Left kidney (tissue), 2 donors: ENCODE measurements around the gene SNX27. TPM values are rescaled to one million over a fixed set of nuclear protein-coding genes. Genes with fewer than 3 reads are reported as not detected.
"Not testable (repeated sequence)": the region's sequence is repeated elsewhere in the genome, so short reads cannot be mapped to it uniquely, and the experiment has no call there.

ENCODE experiments used
- DNase-seq: peaks from one replicate; pipeline ENCODE4 v3.0.0-alpha.2; 2013
- polyA plus RNA-seq: library from polyadenylated mRNA; unstranded; fragments of 120-200 nt; gene quantifications from one replicate; pipeline ENCODE4 v1.2.1, GENCODE V29; 2013; ENCODE audit not compliant: insufficient read length

Gene SNX27
- polyA plus RNA-seq, 1 donor = 29.5 TPM

DNA sequence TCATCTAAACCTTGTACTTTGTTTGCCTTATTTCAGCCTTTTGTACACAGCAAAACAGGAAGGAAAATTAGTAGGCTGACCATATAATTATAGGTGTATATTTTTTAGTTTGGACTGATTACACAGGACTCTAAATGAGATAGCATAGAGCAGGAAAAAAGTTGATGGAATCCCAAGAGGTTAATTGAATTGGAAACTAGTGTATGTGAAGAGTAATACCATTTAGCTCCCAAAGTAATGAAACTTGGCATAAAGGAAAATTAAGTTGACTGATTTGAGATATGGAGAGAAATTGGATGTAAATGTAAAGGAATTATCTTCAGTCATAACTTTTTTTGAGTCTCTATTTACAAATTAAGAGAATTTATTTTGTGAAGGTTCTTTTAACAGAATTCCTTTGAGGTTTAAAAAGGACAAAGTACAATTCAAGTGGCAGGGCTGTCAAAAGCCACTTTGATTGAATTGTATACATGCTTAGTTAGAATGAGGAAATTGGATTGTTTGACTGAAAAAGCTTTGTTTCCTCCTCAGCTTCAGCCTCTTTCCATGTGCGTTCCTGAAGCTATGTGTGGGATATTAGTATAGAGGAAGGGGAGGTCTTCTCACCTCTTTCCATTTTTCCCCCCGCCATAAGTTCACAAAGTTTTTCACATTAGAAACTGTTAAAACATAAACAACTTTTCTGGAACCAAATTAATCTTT lies 26.4 kb downstream of the SNX27 start:
- no peak for DNase-seq

DNA sequence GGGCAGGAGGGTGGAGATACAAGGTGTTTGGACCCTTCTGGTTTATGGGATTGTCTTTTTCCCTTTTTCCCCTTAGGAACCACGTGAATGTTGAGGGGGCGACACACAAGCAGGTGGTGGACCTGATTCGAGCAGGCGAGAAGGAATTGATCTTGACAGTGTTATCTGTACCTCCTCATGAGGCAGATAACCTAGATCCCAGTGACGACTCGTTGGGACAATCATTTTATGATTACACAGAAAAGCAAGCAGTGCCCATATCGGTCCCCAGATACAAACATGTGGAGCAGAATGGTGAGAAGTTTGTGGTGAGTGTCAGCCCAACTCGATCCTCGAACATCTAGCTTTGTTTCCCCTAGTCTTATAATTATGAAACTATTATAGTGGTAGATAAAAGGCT lies 27.0 kb downstream of the SNX27 start:
- no peak for DNase-seq

DNA sequence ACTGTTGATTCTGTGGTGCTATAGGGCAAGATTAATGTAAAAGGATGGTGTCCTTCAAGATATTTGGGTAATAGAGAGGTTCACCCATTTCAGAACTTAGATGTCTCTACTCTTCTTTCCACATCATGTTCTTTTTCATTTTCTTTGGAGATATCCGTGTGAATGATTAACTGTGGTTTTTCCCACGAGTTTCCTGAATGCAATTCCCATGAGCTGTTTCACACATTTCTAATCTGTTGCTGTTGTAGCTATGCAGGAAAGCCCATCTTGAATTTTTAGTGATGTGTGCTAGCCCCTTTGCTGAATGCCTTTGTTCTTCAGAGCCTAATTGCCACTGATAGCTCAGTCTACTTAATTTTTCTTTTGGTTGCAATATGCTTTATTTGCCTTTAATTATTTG lies 27.6 kb downstream of the SNX27 start:
- no peak for DNase-seq

DNA sequence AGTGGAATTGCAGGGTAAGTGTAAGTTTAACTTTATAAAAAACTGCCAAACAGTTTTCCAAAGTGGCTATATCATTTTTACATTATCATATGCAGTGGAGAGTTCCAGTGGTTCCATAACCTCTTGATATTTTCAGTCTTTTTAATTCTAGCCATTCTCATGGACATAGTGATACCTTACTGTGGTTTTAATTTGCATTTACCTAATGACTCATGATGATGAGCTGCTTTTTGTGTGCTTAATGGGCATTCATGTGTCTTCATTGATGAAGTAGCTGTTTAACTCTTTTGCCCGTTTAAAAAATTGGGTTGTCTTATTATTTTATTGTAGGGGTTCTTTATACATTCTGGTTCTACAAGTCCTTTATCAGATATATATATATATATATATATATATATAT lies 29.4 kb downstream of the SNX27 start:
- DNase-seq = no peak

DNA sequence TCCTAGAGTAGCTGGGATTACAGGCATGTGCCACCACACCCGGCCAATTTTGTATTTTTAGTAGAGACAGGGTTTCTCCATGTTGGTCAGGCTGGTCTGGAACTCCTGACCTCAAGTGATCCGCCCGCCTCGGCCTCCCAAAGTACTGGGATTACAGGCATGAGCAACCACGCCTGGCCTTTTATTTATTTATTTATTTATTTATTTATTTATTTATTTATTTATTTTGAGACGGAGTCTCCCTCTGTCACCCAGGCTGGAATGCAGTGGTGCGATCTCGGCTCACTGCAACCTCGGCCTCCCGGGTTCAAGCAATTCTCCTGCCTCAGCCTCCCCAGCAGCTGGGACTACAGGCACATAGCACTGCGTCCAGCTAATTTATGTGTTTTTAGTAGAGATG lies 31.2 kb downstream of the SNX27 start:
- DNase-seq = not testable (repeated sequence)

DNA sequence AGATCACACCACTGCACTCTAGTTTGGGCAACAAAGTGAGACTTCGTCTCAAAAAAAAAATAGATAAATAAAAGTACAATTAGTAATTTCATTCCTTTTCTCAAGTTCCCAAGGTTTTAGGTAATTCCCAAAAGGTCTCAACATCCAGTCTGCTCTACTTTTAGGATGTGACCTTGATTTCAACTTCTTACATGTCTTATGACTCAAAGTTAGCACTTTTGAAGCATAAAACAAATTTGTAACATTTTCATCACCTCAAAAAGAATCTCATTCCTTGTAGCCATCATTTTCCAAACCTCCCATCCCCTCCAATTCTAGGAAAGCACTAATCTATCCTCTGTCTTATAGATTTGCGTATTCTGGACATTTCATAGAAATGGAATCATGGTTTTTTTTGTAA lies 32.2 kb downstream of the SNX27 start:
- DNase-seq = no peak

DNA sequence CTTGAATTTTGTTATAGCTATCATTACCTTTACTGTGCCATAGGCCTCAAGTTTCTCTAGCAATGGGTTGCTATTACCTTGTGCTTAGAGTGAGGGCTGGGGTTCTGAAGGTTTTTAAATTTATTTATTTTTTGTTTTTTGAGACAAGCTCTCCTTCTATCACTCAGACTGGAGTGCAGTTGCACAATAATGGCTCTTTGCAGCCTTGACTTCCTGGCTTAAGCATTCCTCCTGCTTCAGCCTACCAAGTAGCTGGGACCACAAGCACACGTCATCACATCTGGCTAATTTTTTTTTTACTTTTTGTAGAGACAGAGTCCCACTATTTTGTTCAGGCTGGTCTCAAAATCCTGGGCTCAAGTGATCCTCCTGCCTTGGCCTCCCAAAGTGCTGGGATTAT lies 41.5 kb downstream of the SNX27 start:
- no peak for DNase-seq

DNA sequence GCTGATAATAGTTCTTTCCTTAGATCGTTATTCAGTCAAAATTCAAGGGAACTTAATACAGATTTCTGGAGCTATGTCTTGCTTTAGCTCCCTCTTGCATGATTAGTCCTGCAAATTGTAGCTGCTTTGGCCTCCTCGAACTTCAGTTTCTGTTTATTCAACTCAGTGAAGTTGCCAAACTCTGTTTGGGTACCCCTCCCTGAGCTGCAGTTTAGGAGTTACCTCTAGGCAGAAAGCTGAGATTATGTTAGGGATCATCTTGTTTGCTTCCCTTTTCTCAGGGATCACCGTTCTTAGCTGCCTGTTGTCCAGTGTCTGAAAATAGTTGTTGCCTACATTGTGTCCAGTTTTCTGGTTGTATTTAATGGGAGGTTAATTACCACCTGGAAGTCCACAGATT lies 43.5 kb downstream of the SNX27 start:
- no peak for DNase-seq

DNA sequence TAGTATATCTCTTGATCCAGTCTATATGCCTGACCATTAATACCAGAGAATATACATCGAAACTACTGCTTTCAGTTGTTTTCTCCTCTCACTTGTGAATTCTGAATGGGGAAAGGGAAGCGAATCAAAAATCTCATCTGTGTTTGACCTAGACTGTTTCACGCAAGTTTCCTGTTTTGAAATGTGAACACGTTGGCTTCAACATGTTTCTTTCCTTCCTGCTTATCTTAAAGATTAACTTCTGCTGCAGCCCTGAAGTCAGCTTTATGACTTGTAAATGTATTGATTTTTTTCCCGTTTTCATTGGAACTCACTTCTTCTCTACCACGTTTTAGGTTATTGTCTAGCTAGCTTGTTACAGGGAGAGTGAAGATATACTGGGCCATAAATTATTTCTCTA lies 49.9 kb downstream of the SNX27 start:
- DNase-seq = no peak

DNA sequence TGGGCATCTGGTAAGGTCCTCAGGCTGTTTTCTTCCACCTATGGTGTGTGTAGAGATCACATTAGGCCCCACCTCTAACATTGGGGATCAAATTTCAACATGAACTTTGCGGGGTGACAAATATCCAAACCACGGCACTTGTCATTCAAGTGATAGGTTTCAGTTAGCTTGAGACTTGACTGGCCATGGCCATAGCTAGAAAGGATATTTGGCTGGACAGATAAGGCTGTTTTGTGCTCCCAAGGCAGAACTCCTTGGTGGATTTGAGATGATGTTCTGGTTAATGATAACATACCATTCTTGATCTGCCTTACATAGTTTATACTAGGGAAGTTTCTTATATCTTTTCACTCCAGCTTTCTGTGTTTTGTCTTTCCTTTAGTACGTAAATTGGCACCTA lies 56.2 kb downstream of the SNX27 start:
- DNase-seq = no peak

DNA sequence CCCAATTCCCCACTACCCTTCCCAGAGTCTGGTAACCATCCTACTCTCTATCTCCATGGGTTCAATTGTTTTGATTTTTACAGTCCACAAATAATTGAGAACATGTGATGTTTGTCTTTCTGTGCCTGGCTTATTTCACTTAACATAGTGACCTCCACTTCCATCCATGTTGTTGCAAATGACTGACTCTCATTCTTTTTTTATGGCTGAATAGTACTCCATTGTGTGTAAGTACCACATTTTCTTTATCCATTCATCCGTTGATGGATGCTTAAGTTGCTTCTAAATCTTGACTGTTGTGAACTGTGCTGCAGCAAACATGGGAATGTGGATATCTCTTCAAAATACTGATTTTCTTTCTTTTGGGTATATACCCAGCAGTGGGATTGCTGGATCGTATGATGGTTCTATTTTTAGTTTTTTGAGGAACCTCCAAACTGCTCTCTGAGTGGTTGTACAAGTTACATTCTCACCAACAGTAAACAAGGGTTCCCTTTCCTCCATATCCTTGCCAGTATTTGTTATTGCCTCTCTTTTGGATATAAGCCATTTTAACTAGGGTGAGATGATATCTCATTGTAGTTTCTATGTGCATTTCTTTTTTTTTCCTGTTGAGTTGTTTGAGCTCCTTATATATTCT lies 58.3 kb downstream of the SNX27 start:
- not testable (repeated sequence) for DNase-seq

DNA sequence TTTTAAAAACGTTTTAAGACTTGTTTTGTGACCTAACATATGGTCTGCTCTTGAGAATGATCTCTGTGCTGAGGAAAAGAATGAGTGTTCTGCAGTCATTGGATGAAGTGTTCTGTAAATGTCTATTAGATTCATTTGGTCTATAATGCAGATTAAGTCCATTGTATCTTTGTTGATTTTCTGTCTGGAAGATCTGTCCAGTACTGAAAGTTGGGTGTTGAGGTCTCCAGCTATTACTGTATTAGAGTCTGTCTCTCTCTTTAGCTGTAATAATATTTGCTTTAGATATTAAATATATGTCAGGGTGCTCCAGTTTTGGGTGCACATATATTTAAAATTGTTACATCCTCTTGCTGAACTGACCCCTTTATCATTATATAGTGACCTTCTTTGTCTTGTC lies 61.6 kb downstream of the SNX27 start:
- no peak for DNase-seq

DNA sequence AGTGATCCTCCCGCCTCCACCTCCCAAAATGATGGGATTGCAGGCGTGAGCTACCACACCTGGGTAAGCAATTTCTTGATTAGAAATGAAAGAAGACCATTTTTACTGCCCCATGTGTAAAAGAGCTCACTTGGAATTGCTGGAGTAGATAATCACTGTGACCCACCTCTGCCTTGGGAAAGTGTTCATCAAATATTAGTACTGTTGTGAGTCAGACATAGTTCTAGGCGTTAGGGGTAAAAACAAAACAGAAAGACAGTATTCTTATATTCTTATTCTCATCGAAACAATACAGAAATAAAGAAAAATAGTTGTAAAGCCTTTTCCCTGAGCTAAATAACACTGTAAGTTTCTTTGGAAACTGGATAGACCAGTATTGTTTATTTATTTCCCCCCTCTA lies 68.5 kb downstream of the SNX27 start:
- DNase-seq = no peak

DNA sequence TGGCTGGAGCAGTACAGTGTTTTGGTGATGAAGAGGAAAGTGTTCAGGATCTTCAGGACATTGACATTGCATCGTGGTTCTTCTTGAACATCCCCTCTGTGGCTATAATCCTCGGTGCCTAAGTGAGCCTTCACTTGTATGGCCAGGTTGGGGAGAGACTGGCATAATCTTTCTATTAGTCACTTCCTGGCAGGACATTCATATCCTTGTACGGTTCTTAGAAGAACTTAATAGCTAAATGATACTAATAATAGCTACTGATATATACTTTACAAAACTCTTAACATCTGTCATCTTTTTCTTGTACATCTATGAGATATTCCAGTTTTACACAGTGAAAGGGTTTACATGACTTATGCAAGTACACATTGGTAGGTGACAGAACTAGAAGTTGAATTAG lies 69.0 kb downstream of the SNX27 start:
- DNase-seq = no peak

DNA sequence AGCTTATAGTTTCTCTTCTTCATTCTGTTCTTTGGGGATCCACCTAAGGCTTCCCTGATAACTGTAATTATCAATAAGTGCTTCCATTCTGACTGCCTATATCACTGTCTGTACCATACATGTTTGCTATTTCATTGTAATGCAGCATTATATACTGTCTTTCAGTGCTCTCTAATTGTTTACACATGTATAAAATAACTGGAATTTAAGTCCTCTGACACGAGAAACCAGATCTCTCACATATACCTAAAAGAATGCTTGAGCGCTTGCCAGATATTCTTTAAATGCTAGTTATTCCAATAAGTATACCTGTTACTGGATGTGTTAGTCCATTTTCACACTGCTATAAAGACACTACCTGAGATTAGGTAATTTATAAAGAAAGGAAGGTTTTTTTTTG lies 70.1 kb downstream of the SNX27 start:
- no peak for DNase-seq

DNA sequence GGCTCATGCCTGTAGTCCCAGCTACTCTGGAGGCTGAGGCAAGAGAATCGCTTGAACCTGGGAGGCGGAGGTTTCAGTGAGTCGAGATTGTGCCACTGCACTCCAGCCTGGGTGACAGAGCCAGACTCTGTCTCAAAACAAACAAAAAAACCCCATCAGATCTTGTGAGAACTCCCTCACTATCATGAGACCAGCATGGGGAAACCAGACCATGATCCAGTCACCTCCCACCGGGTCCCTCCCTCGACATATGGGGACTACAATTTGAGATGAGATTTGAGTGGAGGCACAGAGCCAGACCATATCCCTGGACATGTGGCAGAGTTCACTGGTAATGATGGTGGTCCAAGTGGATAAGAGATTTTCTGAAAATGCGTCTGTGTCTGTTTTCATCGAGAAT lies 71.1 kb downstream of the SNX27 start:
- DNase-seq = not testable (repeated sequence)

DNA sequence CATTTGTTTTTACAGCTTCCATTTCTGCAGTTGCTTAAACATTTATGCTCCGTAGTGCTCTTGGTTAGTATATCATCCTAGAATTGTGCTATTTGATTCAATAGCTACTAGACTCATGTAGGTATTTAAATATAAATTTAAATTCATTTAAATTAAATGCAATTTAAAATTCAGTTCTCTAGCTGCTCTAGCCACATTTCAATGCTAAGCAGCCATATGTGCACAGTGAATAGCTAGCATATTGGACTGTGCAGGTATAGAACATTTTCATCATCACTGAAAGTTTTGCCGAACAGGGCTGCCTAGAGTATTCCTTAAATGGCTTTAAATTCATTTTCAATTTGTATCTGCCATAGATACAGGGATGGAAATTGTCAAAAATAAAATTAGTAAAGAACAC lies 72.3 kb downstream of the SNX27 start:
- DNase-seq = no peak

DNA sequence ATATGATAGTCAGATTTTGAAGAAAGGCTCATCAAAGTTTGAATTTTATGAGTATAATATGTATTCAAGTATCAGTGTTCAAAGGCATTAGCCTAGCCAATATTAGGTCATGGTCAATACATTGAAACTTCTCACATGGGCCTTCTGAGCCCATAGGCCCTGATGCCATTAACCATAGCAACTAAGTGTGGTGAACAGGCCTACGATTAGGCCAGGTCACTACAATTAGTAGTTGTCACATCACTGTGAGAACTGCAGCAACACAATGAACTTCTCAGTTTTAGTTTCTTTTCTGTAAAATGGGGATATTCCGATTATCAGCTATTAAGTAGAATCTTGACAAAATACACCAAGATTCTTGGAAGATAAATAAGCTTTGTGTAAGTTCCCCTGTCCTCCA lies 74.7 kb downstream of the SNX27 start:
- no peak for DNase-seq

DNA sequence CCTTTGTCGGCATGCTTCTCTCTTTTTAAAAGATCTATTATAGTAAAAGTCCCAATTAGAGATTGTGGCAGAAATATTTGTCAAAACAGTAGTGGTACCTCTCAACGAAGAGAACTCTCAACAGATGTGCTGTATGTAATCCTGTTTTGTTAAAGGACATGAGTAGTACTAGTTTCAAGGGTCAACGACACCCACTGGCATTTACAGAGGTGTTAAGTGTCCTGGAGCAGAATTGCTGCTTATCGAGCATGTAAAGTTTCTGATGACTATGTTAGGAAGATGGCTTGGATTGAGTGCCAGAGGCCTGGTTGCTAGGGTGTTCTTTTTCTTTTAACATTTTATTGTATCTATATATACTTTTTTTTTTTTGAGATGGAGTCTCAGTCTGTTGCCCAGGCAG lies 77.6 kb downstream of the SNX27 start:
- no peak for DNase-seq

DNA sequence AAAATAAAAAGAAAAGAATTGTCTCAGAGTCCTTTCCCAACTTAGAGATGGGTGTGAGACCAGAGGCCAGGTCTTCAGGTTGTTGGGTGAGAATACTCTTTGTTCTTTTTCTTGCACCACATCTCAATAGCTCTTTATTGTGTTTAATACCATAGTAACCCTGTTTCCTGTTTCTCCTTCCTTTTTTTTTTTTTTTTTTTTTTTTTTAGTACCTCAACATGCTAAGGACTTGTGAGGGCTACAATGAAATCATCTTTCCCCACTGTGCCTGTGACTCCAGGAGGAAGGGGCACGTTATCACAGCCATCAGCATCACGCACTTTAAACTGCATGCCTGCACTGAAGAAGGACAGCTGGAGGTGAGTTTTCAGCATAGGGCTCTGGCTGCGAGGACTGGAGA lies 80.4 kb downstream of the SNX27 start:
- DNase-seq = no peak

DNA sequence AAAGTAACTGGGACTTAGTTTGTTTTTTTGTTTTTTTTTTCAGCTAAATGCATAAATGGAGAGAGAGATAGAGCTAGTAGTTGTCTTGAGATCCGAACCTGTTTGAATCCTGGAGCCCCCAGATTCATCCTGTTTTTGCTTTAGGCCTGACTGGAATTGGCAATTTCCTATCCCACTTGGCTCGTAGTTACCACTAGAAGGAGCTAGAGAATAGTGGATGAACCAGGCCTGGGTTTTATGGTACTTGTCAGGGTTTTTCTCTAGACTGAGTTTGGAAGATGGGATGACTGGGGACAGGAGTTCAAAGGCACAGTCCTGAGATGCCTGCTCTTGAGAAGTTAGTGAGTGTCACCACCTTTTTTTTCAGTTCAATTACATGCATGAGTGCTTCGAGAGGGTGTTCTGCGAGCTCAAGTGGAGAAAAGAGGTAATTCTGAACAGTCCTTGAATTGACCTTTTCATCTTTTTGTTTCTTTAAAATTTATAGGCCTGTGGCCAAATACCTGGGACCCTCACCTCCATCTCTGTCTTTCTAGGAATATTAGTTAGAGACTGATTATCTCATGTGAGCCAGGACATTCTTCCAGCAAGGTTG lies 81.3 kb downstream of the SNX27 start:
- DNase-seq = no peak

DNA sequence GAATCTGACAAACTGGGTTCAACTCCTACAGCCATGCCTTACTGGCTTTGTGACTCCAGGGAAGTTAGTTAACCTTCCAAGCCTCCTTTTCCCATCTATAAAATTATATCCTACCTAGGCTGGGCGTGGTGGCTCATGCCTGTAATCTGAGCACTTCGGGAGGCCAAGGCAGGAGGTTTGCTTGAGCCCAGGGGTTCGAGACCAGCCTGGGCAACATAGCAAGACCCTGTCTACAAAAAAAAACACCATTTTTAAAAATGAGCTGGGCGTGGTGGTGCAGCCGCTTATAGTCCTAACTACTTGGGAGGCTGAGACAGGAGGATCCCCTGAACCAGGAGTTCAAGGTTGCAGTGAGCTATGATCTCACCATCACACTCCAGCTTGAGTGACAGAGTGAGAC lies 89.7 kb downstream of the SNX27 start:
- no peak for DNase-seq

DNA sequence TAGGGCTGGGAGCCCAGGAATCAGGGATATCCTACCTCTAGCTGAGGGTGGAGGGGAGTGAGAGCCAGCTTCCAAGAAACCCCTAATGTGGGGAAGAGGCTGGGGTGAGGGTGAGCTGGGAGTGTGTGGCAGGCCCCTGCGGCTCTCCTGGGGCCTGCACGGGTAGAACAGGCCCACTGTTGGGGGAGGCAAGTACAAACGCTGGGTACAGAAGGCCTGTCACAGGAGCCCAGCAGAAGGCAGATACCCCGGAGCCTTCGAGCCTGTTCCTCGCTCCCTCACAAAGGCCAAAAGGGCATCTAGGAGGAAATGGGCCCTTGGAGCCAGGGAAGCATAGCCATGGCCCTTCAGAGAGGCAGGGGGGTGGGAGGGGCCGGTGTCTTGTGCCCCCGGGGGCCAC lies 91.1 kb downstream of the SNX27 start:
- no peak for DNase-seq

DNA sequence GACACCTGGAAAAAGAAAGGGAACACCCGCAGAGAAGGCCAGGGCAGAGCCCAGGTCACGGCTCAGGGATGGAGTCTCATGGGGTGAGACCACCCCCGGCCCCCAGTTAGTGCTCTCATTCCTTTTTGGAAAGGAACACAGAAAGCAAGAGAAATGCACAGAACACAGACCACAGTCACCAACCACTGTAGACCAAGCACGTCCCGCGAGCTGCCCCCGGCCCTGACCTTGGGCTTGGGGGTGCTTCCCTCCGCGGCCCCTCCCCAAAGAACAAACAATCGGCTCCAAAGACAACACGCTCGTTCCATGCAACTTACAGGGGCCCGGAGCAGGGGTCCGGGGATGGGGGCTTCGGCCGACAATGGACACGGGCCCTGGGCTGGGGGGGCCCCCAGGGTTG lies 92.0 kb downstream of the SNX27 start:
- DNase-seq = no peak
